ENCODE results near the gene CXXC5.
"Not testable (repeated sequence)": the region's sequence is repeated elsewhere in the genome, so short reads cannot be mapped to it uniquely, and the experiment has no call there.

CXXC5 gene

DNA sequence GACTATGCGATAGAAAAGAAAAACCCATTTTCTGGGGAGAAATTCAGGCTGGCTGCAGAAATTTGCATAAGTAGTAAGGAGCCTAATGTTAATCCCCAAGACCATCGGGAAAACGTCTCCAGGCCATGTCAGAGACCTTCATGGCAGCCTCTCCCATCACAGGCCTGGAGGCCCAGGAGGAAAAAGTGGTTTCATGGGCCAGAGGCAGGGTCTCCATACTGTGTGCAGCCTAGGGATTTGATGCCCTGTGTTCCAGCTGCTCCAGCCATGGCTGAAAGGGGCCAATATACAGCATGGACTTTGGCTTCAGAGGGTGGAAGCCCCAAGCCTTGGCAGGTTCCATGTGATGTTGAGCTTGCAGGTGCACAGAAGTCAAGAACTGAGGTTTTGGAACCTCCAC is 71.8 kb downstream of the CXXC5 start:
- not testable (repeated sequence) for DNase-seq

DNA sequence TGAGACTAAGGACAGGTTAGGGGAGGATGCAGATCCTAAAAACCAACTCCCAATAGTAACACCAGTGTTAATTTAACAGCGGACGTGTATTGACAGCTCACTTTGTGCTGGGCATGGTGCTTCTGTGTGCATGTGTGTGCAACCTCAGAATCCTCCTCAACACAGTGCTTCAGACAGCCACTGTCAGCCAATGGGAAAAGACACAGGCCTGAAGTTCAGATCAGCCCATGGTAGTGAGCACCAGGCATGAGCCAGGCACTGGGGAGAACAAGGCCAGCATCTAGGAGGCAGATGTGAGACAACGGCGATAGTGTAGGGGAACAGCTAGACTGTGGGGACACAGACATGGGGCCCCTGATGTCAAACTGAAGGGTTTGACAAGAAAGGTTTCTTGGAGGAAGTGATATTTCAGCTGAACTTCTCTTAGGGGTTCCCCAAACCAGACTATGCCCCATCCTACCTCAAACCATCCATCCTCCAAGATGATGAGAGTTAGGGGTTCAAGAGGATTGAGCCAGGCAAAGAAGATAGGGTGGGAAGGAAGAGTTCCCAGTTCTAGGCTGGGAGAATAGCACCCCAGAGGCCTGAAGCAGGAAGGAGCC is 75.9 kb downstream of the CXXC5 start:
- DNase-seq, result no peak

DNA sequence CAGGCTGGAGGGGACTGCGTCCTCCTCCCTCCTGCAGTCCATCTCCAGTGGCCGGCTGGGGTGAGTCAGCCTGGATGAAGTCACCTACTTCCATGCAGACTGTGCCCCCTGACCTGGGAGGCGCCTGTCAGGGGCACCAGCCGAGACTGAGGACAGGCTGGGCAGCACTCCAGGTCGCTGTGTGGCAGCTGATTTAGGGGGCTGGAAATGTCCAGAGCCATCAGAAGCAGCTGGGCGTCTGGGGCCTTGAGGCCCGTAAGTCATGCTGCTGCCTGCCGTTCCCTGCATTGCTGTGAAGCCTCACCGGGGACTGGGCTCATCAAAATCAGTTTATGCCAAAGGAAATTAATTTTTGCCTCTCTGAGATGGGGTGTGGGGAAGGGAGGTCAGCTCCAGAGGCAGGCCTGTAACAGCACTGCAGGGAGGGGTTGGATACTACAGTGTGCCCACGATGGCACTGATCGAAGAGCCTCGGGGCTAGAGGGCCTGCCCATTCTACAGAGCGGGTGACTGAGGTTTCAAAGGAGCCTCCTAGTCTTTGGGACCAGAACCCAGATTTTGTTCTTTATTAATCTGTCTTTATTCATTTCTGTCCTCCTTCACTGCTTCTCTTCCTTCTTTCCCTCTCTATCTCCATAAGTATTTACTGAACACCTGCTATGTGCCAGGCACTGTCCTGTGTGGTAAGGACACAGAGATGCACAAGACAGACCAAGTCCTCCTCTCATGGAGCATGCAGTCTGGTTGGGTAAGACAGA is 77.1 kb downstream of the CXXC5 start:
- no peak for DNase-seq

DNA sequence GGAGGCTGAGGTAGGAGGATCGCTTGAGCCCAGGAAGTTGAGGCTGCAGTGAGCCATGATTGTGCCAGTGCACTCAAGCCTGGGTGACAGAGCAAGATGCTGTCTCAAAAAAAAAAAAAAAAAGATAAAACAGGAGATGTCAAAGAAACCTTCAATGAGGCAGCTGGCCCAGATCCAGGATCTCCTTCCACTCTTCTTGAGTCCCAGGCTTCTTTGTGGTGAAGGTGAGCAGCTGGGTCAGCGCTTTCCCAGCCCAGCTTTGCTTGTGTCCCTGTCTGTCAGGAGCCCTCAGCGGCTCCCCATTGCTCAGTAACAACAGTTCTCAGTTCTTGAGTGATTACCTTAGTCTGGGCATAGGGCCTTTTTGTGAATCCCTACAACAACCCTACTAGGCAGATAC is 78.1 kb downstream of the CXXC5 start:
- DNase-seq, result no peak

DNA sequence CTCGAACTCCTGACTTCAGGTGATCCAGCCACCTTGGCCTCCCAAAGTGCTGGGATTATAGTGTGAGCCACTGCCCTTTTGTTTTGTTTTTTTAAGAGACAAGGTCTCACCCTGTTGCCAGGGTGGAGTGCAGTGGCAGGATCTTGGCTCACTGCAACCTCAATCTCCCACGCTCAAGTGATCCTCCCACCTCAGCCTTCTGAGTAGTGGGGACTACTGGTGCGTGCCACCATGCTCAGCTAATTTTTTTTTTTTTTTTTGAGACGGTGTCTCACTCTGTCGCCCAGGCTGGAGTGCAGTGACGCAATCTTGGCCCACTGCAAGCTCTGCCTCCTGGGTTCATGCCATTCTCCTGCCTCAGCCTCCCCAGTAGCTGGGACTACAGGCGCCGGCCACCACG is 79.5 kb downstream of the CXXC5 start:
- not testable (repeated sequence) for DNase-seq

DNA sequence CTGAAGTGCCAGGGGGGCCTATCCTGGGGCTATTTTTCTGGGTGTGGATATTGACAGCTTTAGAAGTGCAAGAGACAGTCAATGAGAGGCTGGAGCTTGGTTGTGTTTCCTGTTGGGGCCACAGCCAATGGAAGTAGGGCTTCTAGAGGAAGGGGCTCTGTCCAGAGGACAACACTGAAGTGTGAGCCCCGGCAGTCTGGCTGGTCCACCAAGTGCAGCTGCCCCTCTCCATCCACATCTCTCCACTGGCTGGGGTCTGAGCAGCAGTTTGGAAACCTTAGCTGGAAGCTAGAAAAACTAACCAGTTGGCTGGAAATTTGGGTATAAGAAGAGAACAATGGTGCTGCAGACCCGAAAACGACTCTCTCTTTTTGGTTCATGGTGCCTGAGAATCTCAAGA is 83.1 kb downstream of the CXXC5 start:
- no peak for DNase-seq

DNA sequence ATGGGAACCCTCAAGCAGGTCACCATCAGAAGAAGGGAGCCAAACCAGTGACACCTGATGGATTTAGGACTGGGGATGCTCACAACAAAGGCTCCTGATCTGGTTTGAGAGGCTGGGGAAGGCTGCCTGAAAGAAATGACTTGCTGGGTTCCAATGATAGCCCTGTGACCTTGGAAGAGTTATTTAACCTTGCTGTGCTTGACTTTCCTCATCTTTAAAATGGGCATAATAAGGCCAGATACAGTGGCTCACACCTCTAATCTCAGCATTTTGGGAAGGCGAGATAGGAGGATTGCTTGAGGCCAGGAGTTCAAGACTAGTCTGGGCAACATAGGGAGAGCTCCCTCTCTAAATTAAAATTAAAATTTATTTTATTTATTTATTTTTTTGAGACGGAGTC is 83.9 kb downstream of the CXXC5 start:
- DNase-seq, result no peak

DNA sequence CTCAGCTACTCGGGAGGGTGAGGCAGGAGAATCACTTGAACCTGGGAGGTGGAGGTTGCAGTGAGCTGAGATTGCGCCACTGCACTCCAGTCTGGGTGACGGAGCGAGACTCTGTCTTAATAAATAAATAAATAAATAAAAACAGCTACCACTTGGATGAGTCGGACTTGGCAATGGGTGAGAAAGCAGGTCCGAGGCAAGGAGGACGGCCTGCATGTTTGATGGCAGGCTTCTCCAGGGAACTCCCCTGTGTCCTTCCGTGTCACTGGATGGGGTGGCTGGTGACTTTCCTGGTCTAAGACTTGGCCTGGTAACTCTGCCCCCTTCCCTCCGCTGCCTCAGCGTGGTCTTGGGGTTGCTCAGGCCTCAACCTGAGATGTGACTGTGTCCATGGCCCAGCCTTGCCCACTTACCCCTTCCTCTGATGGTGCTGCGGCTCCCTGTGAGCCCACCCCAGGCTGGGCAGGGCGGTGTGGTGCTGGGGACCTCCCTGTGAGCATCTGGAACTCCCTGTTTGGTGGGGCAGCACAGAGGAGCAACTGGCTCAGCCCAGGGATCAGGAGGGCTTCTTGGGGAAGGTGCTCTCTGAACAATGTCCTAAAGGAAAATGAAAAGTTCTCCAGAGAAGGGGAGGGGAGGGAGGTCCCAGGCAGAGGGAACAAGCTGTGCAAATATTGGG is 85.0 kb downstream of the CXXC5 start:
- DNase-seq, result no peak

Measured in NCI-H187 (cell line).